K562 (cell line): ENCODE measurements around the gene SCGB1D4. TPM values are rescaled to one million over a fixed set of nuclear protein-coding genes. Genes with fewer than 3 reads are reported as not detected.
A peak's percentile ranks its signal among the peaks of the same experiment; 100 is the strongest.

Experiments
- ARID1B ChIP-seq: fragments of 450-650 bp; IDR thresholded peaks from 2 replicates; pipeline ENCODE4 v1.6.1; 2016; ENCODE audit warnings: antibody characterized with exemption, mild to moderate bottlenecking, inconsistent platforms
- BMI1 ChIP-seq: fragments of 150-350 bp; IDR thresholded peaks from 2 replicates; pipeline ENCODE4 v1.6.1; 2014; ENCODE audit warnings: low read length
- CBX8 ChIP-seq: fragments of 200-600 bp; sonication (generic); IDR thresholded peaks from 2 replicates; pipeline ENCODE4 v1.6.1; 2012; ENCODE audit warnings: borderline replicate concordance, mixed run types, low read depth, mild to moderate bottlenecking, moderate library complexity, mixed read lengths, low read length, control low read depth, inconsistent platforms; ENCODE audit not compliant: poor library complexity, severe bottlenecking; ENCODE audit errors: extremely low read depth
- EZH2 ChIP-seq: IDR thresholded peaks from 2 replicates; pipeline ENCODE4 v1.6.1; 2012; ENCODE audit warnings: low read depth, mild to moderate bottlenecking, inconsistent platforms, low read length, borderline replicate concordance
- HDAC1 ChIP-seq, 2 experiments: fragments of 450-650 bp; IDR thresholded peaks; 2 replicates each; pipeline ENCODE4 v1.6.1; 2016 to 2017; ENCODE audit warnings: inconsistent platforms in 1 of 2, mild to moderate bottlenecking in 1 of 2, moderate library complexity in 1 of 2
- HSF4 ChIP-seq: fragments of 250-450 bp; sonication (Bioruptor Pico); IDR thresholded peaks from 2 replicates; pipeline ENCODE4 v2.1.2; 2022; ENCODE audit warnings: mild to moderate bottlenecking, moderate library complexity, borderline replicate concordance
- JUND ChIP-seq, 2 experiments: IDR thresholded peaks; 2 replicates in 1 of 2; 3 replicates in 1 of 2; pipeline ENCODE4 v1.6.1; 2011; ENCODE audit warnings: borderline replicate concordance in 2 of 2, low read depth in 2 of 2, low read length in 2 of 2, improper control_type of control experiment in 1 of 2, missing biosample characterization in 1 of 2, missing genetic modification characterization in 1 of 2, missing genetic modification reagents in 1 of 2
- KLF16 ChIP-seq: IDR thresholded peaks from 2 replicates; pipeline ENCODE4 v1.6.1; 2016; ENCODE audit warnings: antibody characterized with exemption
- NEUROD1 ChIP-seq: fragments of 150-350 bp; IDR thresholded peaks from 2 replicates; pipeline ENCODE4 v1.6.1; 2014; ENCODE audit warnings: borderline replicate concordance, low read length, low read depth; ENCODE audit not compliant: partially characterized antibody
- POLR2G ChIP-seq: fragments of 200-400 bp; formaldehyde crosslinking; IDR thresholded peaks from 2 replicates; pipeline ENCODE4 v1.6.1; 2017; ENCODE audit warnings: low read depth, mild to moderate bottlenecking, antibody characterized with exemption, low read length, moderate library complexity
- XRCC5 ChIP-seq: fragments of 200-400 bp; formaldehyde crosslinking; IDR thresholded peaks from 2 replicates; pipeline ENCODE4 v1.6.1; 2017; ENCODE audit warnings: low read depth, mild to moderate bottlenecking, low read length
- ZKSCAN8 ChIP-seq: fragments of 200-800 bp; sonication (Bioruptor generic); IDR thresholded peaks from 2 replicates; pipeline ENCODE4 v1.6.1; 2016; ENCODE audit warnings: missing genetic modification characterization, missing compliant biosample characterization
- polyA plus RNA-seq, 8 experiments: library from polyadenylated mRNA; depleted of rRNA in 4 of 8; stranded (reverse) in 5 of 8; unstranded in 3 of 8; fragments of >200 nt; fragmentation: Nextera tagmentation in 2 of 8; fragmentation: Illumina TruSeq in 1 of 8; extraction: Ambion mirVana in 2 of 8; extraction: Trizol in 1 of 8; gene quantifications; 2 replicates each; pipeline versions ENCODE4 v1.2.1 to v1.2.3, GENCODE V29; 2011 to 2014; ENCODE audit warnings: inconsistent platforms in 1 of 8, missing spikeins in 1 of 8
- total RNA-seq, 7 experiments: library from RNA; depleted of rRNA in 6 of 7; stranded (reverse); fragments of >200 nt in 6 of 7; fragmentation: Illumina TruSeq in 2 of 7; extraction: Trizol in 2 of 7; gene quantifications; 2 replicates each; pipeline versions ENCODE4 v1.2.1 to v1.2.3, GENCODE V29; 2011 to 2021; ENCODE audit warnings: low replicate concordance in 1 of 7
- TF ChIP-seq, protein P1 (sequence below): fragments of 250-450 bp; sonication (Bioruptor Pico); IDR thresholded peaks from 2 replicates; pipeline ENCODE4 v1.4.0; 2020
- TF ChIP-seq, protein P2 (sequence below), 3 experiments: fragments of 200-800 bp in 1 of 3; fragments of 250-450 bp in 1 of 3; fragments of 450-650 bp in 1 of 3; sonication (Bioruptor Pico) in 1 of 3; sonication (Bioruptor generic) in 1 of 3; formaldehyde crosslinking in 1 of 3; IDR thresholded peaks; 2 replicates each; pipeline versions ENCODE4 v1.6.1 to v1.8.0; 2016 to 2022; ENCODE audit warnings: mild to moderate bottlenecking in 2 of 3, missing genetic modification characterization in 2 of 3, missing compliant biosample characterization in 1 of 3, moderate library complexity in 1 of 3

The SCGB1D4 gene
- total and polyA plus RNA-seq, 9 of the 15 experiments (the other 6 are each of a cell fraction or from before 2014, with no cell fraction given): not detected

DNA sequence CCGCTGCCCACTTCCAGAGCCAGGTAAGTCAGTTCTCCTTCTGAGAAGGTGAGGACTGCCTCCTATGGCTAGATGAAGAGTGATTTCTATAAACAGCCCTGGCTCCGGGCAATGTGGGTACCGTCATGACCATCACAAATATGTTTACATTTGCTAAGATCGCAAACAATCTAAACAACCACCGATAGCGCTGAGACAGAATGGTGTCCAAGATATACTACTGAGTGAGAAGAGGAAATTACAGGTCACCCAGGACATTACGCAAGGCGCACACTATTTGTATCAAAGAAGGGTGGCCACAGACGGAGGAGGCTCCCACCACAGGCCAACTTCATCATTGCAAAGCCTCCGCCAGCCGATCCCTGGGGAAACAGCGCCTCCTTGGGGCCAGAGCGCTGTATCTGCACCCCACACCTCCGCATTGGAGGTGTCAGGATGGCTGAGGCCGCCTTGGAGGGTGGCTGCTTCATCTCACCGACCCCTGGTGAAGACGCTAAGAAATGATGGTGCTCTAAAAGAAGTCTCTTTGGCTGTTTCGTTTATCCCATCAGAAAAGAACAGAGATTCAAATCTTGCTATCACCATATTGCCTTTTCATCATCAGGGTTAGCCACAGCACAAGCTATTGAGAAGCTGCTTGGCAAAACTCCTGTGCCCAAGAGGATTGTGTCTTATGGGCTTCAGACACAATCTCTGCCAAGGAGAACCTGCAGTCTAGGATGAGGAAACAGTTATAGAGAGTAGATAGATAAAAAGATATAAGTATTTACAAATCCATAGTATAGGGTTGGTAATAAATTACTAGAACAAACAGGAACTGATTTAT lies 26.1 kb upstream of the SCGB1D4 start (continued):
- TF ChIP-seq BMI1 (no peak), EZH2 (no peak), CBX8 (no peak), NEUROD1 (no peak), HSF4 (CRISPR knock-in tag) (no peak), JUND (IDR thresholded peaks at IDR 0.05; ENCODE audit: borderline replicate concordance, low read depth, low read length) (no peak), JUND (tag; IDR thresholded peaks at IDR 0.05; ENCODE audit: borderline replicate concordance, low read depth, low read length) (no peak; the same call in 2 of the 3 replicates), HDAC1 (IDR thresholded peaks at IDR 0.05) (no peak), ZKSCAN8 (CRISPR knock-in tag) (no peak), KLF16 (peak; percentile 65; the same call in 1 of the 2 replicates), ARID1B (no peak), POLR2G (no peak), XRCC5 (0 out of 2 replicates have a peak, but pooled peaks have one; percentile 59)
- TF ChIP-seq, protein P1, sequence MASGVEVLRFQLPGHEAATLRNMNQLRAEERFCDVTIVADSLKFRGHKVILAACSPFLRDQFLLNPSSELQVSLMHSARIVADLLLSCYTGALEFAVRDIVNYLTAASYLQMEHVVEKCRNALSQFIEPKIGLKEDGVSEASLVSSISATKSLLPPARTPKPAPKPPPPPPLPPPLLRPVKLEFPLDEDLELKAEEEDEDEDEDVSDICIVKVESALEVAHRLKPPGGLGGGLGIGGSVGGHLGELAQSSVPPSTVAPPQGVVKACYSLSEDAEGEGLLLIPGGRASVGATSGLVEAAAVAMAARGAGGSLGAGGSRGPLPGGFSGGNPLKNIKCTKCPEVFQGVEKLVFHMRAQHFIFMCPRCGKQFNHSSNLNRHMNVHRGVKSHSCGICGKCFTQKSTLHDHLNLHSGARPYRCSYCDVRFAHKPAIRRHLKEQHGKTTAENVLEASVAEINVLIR (CRISPR knock-in tag): no peak
- TF ChIP-seq, protein P2, sequence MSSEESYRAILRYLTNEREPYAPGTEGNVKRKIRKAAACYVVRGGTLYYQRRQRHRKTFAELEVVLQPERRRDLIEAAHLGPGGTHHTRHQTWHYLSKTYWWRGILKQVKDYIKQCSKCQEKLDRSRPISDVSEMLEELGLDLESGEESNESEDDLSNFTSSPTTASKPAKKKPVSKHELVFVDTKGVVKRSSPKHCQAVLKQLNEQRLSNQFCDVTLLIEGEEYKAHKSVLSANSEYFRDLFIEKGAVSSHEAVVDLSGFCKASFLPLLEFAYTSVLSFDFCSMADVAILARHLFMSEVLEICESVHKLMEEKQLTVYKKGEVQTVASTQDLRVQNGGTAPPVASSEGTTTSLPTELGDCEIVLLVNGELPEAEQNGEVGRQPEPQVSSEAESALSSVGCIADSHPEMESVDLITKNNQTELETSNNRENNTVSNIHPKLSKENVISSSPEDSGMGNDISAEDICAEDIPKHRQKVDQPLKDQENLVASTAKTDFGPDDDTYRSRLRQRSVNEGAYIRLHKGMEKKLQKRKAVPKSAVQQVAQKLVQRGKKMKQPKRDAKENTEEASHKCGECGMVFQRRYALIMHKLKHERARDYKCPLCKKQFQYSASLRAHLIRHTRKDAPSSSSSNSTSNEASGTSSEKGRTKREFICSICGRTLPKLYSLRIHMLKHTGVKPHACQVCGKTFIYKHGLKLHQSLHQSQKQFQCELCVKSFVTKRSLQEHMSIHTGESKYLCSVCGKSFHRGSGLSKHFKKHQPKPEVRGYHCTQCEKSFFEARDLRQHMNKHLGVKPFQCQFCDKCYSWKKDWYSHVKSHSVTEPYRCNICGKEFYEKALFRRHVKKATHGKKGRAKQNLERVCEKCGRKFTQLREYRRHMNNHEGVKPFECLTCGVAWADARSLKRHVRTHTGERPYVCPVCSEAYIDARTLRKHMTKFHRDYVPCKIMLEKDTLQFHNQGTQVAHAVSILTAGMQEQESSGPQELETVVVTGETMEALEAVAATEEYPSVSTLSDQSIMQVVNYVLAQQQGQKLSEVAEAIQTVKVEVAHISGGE (CRISPR knock-in tag; IDR thresholded peaks at IDR 0.05): no peak
